HepG2 (cell line): ENCODE results near the gene MEF2A.

Source experiments
- CENPBD1 ChIP-seq: sonication (generic); formaldehyde crosslinking; IDR thresholded peaks from 2 replicates; pipeline ENCODE4 v1.8.0; 2022; ENCODE audit warnings: missing genetic modification reagents, low read depth, mild to moderate bottlenecking, borderline replicate concordance
- CTCF ChIP-seq: sonication (generic); formaldehyde crosslinking; IDR thresholded peaks from 2 replicates; pipeline ENCODE4 v1.5.0; 2020; ENCODE audit warnings: mild to moderate bottlenecking, missing genetic modification reagents, moderate library complexity
- EED ChIP-seq: sonication (generic); formaldehyde crosslinking; IDR thresholded peaks from 2 replicates; pipeline ENCODE4 v1.5.0; 2020; ENCODE audit warnings: mild to moderate bottlenecking, missing genetic modification reagents
- FOXA1 ChIP-seq, 2 experiments: fragments of 450-650 bp in 1 of 2; sonication (generic) in 1 of 2; formaldehyde crosslinking in 1 of 2; IDR thresholded peaks; 2 replicates each; pipeline versions ENCODE4 v1.4.0 to v1.6.1; 2016 to 2020; ENCODE audit warnings: missing genetic modification reagents in 1 of 2
- MAFK ChIP-seq, 2 experiments: IDR thresholded peaks in 1 of 2; conservative IDR thresholded peaks in 1 of 2; 2 replicates each; pipeline ENCODE4 v1.6.1; 2011; ENCODE audit warnings: improper control_type of control experiment in 2 of 2, low read length in 2 of 2
- MED8 ChIP-seq: sonication (generic); formaldehyde crosslinking; IDR thresholded peaks from 2 replicates; pipeline ENCODE4 v1.8.1; 2023; ENCODE audit warnings: mild to moderate bottlenecking, missing genetic modification reagents; ENCODE audit not compliant: insufficient replicate concordance
- PRDM10 ChIP-seq: sonication (generic); formaldehyde crosslinking; IDR thresholded peaks from 2 replicates; pipeline ENCODE4 v1.4.0; 2020; ENCODE audit warnings: low read depth, missing genetic modification reagents
- RFX5 ChIP-seq: IDR thresholded peaks from 2 replicates; pipeline ENCODE4 v1.6.1; 2011; ENCODE audit warnings: low read depth, low read length, improper control_type of control experiment
- SP2 ChIP-seq: sonication (generic); formaldehyde crosslinking; IDR thresholded peaks from 2 replicates; pipeline ENCODE4 v1.5.1; 2020; ENCODE audit warnings: mild to moderate bottlenecking, missing genetic modification reagents
- STAT5B ChIP-seq: sonication (generic); formaldehyde crosslinking; IDR thresholded peaks from 2 replicates; pipeline ENCODE4 v1.4.0; 2020; ENCODE audit warnings: missing genetic modification reagents
- ZNF331 ChIP-seq: sonication (generic); formaldehyde crosslinking; IDR thresholded peaks from 2 replicates; pipeline ENCODE4 v1.4.0; 2020; ENCODE audit warnings: missing genetic modification reagents

GRCh38 chr15:99682455-99682854 lies 116.7 kb downstream of the MEF2A start:
- TF ChIP-seq EED (no peak), PRDM10 (CRISPR knock-in tag) (no peak), RFX5 (no peak), CTCF (CRISPR knock-in tag) (no peak), MED8 (CRISPR knock-in tag) (no peak), MAFK (conservative IDR thresholded peaks at IDR 0.05 in 1 of 2, IDR thresholded peaks at IDR 0.05 in 1 of 2; ENCODE audit: low read length in 2 of 2) (no peak), FOXA1 (IDR thresholded peaks at IDR 0.05) (no peak), FOXA1 (CRISPR knock-in tag; IDR thresholded peaks at IDR 0.05) (no peak), CENPBD1 (CRISPR knock-in tag) (no peak), SP2 (CRISPR knock-in tag) (no peak), STAT5B (CRISPR knock-in tag) (no peak), ZNF331 (CRISPR knock-in tag) (no peak)
